LNCaP clone FGC (cell line): Measurements from ENCODE around the gene RPL29.

ENCODE experiments used
- DNase-seq: peaks from one replicate; pipeline ENCODE4 v3.0.0-alpha.2; 2011; ENCODE audit warnings: low read depth
- H3K4me3 ChIP-seq: 2 replicates; pipeline ENCODE4 v1.5.1; 2011; ENCODE audit warnings: mild to moderate bottlenecking, low read depth, low read length, control low read depth
- CTCF ChIP-seq: IDR thresholded peaks from 2 replicates; pipeline ENCODE4 v1.5.1; 2012; ENCODE audit warnings: mild to moderate bottlenecking; ENCODE audit not compliant: control insufficient read depth, insufficient read depth; ENCODE audit errors: extremely low read depth

The RPL29 gene

GRCh38 chr3:51986010-51986947 is 9.4 kb downstream of the RPL29 start:
- no peak for DNase-seq
- no peak for TF ChIP-seq CTCF
- H3K4me3 ChIP-seq: no peak overlapping the region

GRCh38 chr3:51985063-51985462 is 10.6 kb downstream of the RPL29 start:
- TF ChIP-seq CTCF: no peak
- DNase-seq: no peak
- no peak overlapping the region for H3K4me3 ChIP-seq

GRCh38 chr3:51984269-51984647 is 11.4 kb downstream of the RPL29 start:
- peak overlapping the region; percentile 66 for H3K4me3 ChIP-seq
- no peak for TF ChIP-seq CTCF
- no peak for DNase-seq

- no peak for TF ChIP-seq CTCF
Observed at GRCh38 chr3:51983578-51984268, 12.0 kb downstream of the RPL29 start.

GRCh38 chr3:51982838-51983577 is 12.7 kb downstream of the RPL29 start, which contains the start of gene ACY1:
Gene ACY1 (plus strand): TSS chr3:51983535. CDS start chr3:51984065, 530 bp downstream.
- no peak; the same call in 1 of the 2 replicates for TF ChIP-seq CTCF
- DNase-seq: peak; percentile 81
- peak within 1 kb of the TSS; percentile 66 for H3K4me3 ChIP-seq

More at GRCh38 chr3:51983578-51984268, 12.0 kb downstream of the RPL29 start:
- peak overlapping the region; percentile 66 for H3K4me3 ChIP-seq
- no peak for DNase-seq

- H3K4me3 ChIP-seq: peak overlapping the region; percentile 66
- DNase-seq: peak; percentile 34
- TF ChIP-seq CTCF: peak; percentile 58
Observed at GRCh38 chr3:51982352-51982837, 13.3 kb downstream of the RPL29 start.
